D341Med (cell line): ENCODE measurements around the gene KSR2.
"Not testable (repeated sequence)": the region's sequence is repeated elsewhere in the genome, so short reads cannot be mapped to it uniquely, and the experiment has no call there.

Experiments used
- DNase-seq: peaks from one replicate; pipeline ENCODE4 v3.0.0; 2012; ENCODE audit warnings: low spot score

The KSR2 gene

GRCh38 chr12:117857632-117858612 lies 110.9 kb downstream of the KSR2 start:
- peak; percentile 75 for DNase-seq

DNA sequence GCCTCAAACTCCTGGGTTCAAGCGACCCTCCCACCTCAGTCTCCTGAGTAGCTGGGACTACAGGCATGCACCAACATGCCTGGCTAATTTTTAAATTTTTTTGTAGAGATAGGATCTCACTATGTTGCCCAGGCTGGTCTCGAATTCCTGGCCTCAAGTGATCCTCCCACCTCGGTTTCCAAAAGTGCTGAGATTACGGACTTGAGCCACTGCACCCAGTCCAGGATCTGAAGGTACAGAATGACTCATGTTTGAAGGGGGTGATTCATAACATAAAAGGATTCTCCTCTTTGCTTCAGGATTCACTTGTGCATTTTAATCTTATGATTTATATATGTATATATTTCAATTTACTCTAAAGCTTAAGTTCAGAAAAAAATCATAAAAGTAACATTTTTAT lies 111.7 kb downstream of the KSR2 start:
- DNase-seq: not testable (repeated sequence)

DNA sequence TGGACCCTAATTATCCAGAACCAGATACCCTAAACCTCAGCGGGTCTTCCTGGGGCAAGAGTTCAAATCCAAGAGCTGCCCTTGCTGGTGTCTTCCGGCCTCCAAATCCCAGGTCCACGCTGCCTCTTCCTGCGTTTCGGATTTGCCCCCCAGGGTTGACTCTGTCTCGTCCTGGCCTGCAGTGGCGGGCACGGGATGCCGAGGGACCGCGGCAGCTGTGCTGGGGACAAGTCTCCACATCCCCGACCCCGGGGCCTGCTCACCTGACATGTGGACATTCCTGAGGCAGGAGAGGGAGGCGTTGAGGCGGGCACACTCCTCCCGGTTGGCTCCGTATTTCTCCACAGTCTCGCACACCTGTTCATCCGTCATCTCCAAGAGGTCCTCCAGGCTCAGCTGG lies 113.6 kb downstream of the KSR2 start:
- DNase-seq: no peak

DNA sequence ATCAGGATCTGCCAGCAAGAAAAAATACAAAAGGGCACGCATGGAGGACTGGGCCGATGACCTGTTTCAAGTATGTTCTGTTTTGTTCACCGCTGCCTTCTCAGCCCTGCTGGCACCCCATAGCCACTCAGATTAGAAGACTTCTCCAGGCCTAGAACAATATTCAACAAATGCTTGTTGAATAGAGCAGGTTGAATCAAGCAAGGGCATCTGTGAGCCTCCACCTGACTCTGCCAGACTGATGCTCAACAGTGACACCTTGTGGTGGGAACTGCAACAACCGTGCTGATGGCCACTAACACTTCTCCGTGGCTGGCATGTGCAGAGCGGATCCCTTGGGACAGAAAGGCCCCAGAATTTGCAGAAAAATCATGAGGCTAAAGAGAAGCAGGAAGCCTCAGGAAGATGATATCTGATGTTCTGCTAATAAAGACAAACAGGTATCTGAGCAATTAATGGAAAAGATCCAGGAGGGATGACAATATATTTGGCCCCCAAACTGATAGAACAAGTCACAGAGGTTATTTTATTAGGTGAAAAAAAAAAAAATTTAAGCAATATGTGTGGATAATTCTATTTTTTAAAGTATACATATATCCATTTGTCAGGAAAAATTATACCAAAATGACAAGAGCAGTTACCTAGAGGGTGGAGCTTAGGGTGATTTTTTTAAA lies 114.3 kb downstream of the KSR2 start:
- DNase-seq: peak; percentile 78

- DNase-seq: no peak
These were observed 115.2 kb downstream of the KSR2 start for GRCh38 chr12:117853600-117853999.

GRCh38 chr12:117850048-117850447 lies 118.7 kb downstream of the KSR2 start:
- peak; percentile 67 for DNase-seq

GRCh38 chr12:117847371-117847770 lies 121.4 kb downstream of the KSR2 start:
- no peak for DNase-seq

GRCh38 chr12:117845271-117845904 lies 123.4 kb downstream of the KSR2 start:
- DNase-seq: no peak

DNA sequence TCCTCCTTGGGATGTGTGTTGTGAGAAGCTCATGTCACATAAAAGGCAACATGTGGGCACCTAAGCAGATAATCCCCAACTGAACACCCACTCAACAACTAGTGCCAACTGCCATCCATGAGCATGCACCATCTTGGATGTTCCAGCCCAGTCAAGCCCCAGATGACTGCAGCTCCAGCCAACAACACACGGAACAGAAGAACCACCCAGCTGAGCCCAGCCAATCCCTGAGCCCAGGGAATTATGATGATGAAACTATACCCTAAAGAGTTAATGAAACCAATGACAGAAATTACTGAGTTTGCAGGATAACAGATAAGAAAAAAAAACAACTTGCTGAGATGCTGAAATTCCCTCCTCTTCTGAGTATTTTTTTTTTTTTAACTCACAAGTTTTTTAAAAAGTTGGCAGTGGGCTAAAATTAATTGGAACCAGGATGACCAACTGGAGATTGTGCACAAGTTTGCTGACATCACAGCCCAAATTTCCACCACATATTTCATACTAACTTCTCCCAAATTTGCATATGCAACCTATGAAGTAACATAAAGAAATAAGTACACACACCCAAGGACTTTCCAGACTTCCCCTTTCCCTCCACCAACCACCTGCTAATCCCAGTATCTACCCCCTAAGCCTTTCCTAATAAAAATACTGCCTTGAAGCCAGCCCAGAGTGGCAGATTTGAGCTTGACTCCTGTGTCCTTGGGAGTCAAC lies 124.5 kb downstream of the KSR2 start:
- DNase-seq: no peak

DNA sequence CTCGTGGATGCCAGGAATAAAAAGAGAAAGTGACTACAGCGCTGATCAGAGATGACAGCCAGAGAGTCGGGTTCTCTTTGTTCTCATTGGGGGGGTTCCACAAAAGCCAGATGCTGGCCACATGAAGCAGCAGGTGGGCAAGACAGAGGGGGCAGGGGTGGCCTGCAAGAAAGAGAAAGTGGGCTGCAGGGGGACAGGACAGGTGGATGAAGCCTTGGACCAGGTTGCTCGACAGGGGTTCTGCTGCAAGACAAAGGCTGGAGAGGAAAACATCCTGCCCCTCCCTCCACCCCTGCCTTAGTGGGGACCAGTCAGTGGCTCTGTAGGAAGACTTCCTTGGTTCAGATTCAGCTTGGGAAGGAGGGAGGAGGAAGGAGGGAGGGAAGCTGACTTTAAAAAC lies 126.2 kb downstream of the KSR2 start:
- DNase-seq: no peak

GRCh38 chr12:117842220-117842619 lies 126.6 kb downstream of the KSR2 start:
- no peak for DNase-seq

DNA sequence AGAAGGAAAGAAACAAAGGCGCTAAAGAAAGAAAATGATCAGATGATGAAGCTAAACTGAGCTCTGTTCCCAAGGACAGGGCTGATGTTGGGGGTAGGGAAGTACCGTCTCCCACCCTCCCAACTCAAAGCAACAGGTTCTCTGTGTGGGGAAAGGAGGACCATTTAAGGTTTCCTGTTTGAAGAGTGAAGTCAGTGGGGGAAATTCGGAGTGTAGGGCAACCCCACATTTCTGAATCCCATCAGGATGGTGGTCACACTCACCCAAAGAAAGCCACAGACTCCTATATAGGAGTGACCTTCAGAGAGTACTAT lies 131.1 kb downstream of the KSR2 start:
- DNase-seq: no peak

GRCh38 chr12:117836999-117837736 lies 131.6 kb downstream of the KSR2 start:
- peak; percentile 78 for DNase-seq

DNA sequence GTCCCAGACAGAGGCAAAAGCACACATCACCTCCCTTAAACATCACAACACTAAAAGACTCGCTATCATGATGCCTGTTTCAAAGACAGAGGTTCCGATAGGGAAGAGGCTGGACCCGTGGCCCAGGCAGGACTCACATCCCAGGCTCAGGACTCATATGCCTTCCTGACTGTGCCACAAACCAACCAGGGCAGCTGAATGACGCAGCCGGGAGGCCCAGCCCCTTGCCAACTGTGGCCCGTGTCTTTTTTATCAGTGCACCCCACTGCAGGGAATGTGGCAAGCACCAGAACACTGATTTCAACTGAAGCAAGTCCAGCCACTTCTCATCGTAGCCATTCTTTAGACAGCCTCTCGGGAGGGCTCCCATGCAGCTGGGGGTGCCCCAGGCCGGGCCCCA lies 132.3 kb downstream of the KSR2 start:
- no peak for DNase-seq

- no peak for DNase-seq
These were observed 133.6 kb downstream of the KSR2 start for GRCh38 chr12:117835156-117835555.

GRCh38 chr12:117832459-117833457 lies 136.0 kb downstream of the KSR2 start:
- no peak for DNase-seq

DNA sequence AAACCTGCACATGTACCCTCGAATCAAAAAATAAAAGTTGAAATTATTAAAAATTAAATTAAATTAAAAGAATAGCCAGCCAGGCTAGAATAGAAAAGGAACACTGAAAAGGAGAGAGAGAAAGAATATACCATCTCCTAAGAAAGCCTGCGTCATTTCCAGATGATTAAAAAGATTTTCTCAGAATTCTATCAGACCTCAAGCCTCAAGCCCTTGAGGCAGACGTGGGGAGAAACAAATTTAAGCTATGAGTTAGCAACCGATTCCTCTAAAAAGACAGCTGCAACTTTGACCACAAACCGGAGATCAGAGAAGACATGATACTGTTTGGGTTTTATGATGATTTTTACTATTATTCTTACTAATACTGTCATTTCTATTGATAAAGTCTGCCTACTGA lies 138.3 kb downstream of the KSR2 start:
- DNase-seq: no peak

- DNase-seq: no peak
These were observed 139.7 kb downstream of the KSR2 start for GRCh38 chr12:117829108-117829507.

DNA sequence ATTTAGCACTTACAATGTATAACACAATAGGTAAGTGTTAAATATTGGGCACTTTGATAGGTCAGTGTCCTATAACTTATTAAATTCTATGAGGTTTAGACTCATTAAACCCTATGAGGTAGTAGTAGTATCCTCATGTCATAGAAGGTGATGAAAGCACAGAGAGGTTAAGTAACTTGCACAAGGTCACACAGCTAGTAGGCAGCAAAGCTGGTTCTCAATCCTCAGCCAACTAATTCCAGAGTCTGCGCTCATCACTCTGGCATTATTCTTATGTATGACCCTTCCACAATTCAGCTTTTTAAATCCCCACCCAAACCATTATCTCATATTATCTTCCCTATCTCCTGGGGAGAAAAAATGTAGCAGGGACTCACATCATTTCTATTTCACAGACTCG lies 141.1 kb downstream of the KSR2 start:
- DNase-seq: no peak

GRCh38 chr12:117825827-117826226 lies 143.0 kb downstream of the KSR2 start:
- no peak for DNase-seq
